SW480 (cell line): Measurements from ENCODE around the gene TXNRD2.
A peak's percentile ranks its signal among the peaks of the same experiment; 100 is the strongest.

Experiments used
- DNase-seq: peaks from one replicate; pipeline ENCODE4 v3.0.0-alpha.2; 2016; ENCODE audit warnings: low spot score

TXNRD2 gene

DNA sequence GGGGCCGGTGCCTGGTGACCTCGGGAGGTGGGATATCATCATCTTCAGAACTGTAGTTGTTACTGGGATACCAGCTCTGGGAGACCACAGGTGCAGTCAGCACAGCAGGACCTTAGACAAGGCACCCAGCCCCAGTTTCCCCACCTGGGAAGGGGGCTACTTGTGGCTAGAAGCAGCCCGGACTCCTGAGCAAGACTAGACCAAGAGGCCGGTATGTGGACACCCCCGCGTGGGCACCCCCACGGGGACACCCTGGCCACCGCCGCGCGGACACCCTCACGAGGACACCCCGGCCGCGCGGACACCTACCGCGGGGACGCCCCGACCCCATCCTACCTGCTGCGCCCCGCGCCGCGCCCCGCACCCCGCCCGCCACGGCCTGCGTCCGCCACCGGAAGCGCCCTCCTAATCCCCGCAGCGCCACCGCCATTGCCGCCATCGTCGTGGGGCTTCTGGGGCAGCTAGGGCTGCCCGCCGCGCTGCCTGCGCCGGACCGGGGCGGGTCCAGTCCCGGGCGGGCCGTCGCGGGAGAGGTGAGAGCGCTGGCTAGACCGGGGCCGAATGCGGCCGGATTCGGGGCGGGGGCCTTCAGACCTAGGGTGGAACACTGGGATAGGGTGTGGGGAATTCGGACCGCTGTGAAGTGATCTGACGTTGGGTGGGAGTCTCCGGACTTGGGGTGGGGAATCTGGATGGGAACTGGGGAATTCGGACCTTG, at the start of gene TXNRD2, which contains the start of gene COMT:
TSS of gene TXNRD2 (minus strand) at position 454 of the 718 bp plus-strand sequence. CDS start at position 439, 15 bp downstream.
TSS of gene COMT (plus strand) at position 408 of the 718 bp plus-strand sequence. CDS start 20,755 bp downstream, outside the sequence.
- DNase-seq = peak; percentile 37

DNA sequence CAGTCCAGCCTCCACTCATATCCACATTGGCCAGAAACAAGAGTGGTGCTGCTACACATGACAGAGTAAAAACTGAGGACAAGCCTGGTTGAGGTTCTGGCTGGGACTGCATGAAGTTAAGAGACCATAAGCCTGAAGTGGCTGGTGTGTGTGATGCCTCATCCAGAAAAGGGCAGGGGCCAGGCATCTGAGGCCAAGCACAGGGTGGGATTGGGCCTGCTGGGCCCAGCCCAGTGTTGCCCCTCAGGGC, 49.7 kb upstream of the TXNRD2 start:
- DNase-seq = no peak

DNA sequence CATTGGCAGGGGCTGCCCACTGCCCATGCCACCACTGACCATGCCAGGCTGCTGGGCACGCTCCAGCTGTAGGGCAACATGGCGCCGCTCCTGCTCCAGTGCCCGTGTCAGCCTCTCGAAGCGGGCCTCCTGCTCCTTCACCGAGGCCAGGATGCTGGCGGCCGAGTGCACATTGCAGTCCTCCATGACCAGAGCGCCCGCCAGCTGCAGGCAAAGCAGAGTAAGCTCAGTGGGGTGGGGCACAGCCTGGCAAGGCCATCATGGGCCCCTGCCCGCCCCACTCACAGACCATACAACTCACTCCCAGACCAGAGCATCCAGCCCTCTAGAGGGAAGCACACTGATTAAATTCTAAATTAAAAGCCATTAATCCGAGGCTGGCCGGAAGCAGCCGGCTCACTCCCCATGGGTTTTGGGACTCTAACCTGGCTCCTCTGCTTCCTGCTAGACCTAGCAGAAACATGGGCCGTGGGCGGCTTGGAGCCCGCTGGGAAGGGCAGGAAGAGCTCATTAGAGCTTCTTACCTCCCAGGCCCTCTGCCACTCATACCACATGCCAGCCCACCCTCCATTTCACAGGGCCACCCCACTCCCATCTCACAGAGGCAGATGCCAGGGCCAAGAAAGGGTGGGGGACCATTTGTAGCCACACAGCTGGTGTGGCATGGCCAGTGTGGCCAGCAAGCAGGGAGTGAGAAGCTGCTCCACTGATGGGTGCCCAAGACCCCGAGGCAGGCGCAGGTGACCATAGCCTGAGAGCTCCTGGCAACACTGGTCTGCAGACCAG, 49.2 kb upstream of the TXNRD2 start:
- DNase-seq = no peak

DNA sequence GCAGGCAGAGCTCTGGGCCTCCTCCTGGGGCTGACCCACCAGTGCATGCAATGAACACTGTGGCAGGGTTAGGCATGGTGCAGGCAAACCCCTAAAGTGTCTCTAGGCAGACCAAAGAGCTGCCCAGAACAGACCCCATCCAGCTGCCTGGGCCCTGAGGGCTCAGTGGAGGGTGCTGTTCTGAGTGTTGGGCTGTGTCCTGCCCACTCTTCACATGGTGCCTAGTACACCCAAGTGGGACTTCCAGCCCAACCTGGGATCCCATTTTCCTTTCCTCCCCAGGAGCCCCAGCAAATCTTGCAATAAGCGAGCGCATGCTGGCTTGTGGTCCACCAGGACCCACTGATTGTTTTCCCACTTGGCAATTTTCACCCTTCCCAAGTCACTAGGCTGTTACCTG, 48.6 kb upstream of the TXNRD2 start:
- no peak for DNase-seq

DNA sequence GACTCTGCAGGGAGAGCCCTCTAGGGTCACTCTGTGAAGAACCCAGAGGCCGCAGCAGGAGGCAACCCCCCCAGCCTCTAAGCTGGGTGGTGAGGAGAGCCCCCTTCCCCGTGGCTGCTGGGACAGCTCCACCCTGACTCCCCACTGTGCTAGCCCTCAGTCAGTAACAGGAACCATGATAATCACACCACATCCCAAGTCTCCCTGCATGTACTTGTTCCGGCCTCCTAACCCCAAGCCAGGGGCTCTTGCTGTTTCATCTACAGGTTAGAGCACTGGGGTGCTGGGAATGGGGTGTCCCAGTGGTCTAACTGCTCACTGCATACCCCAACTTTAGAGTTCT, 48.1 kb upstream of the TXNRD2 start:
- no peak for DNase-seq

DNA sequence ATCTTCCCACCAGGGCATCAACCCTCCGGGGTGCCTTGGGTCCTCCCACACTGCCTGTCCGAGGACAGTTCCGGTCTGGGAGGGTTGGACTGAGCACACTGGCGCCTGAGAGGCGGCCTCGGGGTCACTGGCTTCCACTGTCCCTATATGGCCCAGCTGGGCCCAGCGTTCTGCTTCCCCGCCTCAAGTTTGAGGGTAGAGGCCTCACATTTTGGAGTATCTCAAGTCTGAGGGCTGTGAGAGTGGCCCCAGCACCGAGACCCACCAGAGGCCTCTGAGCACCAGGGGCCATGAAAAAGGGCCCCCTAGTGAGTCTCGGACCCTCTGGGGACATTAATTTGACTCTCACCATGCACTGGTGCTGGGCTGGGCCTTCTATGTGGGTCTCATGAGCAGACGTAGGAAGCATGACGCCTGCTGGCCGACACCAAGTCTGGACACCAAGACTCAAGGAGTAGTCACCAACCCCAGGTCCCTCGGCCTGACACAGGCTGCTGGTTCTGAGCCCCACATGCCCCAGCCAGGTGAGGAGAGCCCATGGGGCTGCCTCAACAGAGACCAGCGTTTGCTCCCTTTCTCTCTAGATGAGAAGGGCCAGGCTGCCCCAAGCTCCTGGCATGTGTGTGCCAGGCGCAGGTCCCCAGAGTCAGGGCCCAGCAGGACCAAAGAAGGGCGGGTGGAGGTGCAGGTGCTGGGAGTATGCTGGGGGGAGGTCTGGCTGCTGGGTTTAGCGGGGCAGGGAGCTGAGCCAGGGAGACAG, 47.5 kb upstream of the TXNRD2 start:
- DNase-seq = no peak

DNA sequence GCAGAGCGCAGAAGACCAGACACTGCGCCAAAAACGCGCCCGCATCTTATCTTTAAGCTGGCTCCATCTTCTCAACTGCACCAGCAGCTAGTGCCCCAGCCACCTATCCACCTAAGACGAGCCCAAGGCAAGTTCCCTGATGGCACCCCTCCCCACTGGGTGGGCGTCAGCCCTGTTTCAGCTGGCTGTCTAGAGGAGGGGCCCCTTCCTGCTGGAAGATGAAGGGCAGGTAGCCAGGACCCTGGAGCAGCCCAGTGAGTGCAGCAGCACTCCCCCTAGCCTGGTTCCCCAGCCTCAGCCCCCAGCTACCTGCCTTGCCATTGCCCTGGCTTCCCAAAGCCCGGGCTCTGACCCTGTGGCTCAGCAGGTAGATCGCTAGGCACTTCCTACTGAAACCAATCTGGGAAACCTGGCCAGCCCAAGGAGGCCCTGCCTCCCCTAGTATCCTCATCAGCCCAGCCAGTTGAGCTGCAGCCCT, 46.8 kb upstream of the TXNRD2 start:
- DNase-seq = no peak

DNA sequence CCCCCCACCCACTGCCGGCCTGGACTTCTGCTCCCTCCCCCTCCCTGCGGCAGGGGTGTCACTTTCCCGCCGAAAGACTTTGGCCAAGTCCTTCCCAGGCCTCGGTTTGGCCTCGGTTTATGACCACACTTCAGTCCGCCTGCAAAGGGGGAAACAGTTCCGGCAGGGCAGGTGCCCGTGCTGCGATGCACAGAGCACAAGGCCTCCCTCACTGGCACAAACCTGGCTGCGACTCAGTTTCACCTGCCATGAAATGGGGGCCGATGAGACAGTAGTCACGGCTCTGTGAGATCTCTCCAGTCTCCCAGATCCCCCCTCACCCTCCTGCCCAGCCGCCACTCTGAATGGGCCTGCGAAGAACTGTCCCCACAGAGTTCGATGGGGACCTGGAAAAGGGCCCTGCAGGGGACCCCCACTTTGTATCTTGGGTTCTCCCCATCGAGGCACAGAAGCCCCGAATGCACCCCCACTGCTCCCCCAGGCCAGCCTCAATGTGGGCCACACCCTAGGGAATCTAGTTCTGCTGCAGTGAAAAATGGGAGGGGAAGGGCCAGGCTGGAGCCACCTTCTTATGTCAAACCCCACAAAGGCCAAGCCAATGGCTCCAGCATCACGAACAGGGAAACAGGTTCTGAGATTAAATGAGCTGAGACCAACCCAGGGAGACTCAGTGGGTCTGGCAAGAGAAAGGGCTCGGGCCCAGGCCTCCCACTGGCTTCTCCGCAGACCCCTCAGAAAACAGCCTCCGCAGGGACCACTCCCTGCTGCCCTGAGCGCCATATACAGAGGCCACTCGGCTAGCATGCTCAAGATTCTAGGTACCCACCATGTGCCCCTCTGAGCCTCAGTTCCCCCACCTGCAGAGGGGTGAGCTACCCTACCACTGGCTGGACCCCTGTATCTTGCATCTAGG, 46.0 kb upstream of the TXNRD2 start:
- no peak for DNase-seq

DNA sequence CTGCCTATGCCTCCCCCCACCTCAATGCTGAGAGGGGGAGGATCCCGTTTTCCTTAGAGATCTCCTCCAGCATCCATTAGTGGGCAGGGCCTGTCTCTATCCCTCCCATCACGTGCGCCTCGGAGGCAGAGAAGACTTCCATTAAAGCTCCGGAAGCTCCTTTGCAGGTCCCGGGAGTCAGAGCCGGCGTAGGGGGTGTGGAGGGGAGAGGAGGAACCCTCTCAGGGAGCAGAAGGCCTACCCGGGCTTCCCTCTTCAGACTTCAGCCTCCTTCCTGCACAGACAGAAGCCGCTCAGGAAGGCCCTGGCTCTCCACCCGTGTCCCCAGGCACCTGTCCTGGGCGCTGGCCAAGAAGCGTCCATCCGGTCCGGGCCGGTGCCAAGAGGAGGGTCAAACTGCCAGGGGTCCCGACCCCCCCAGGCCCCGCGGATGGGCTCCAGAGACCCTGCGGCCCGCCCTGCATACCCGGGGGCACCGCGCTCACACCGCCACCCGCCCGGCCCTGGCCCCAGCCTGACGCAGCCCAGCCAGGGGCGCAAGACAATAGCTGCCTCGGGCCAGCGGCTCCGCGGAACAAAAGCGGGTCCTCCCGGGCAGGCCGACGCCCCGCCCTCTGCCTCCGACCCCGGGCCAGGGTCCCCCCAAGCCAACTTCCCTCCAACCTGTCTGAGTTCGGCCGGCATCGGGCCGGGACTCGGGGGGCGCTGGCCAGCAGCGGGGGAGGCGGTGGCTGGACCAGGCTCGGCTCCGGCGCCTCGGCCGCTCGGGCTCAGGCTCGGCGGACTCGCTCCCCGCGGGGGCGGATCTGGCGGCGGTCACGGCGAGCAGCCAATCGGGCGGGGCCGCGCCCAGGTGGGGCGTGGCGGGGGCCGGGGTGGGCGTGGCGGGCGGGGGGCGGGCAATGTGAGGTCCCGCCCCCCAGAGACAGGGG, 45.1 kb upstream of the TXNRD2 start:
- DNase-seq = peak; percentile 46

DNA sequence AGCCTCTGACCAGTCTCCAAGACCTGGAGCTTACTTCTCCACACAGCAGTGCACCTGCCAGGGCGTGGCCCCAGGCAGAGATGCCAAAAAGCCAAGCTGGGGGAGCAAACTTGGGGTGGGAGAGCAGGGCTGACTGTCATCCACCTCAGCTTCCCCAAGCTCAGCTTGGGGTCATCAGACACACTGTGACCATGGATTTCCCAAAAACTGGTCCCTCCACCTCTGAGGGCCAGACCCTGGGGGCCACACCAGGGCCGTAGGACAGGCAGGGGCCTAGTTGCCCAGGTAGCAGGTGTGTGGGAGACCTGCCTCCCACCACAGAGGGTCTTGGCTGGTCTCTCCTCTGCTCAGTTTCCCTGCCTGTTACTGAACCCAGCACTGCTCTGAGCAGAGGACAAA, 44.4 kb upstream of the TXNRD2 start:
- no peak for DNase-seq

DNA sequence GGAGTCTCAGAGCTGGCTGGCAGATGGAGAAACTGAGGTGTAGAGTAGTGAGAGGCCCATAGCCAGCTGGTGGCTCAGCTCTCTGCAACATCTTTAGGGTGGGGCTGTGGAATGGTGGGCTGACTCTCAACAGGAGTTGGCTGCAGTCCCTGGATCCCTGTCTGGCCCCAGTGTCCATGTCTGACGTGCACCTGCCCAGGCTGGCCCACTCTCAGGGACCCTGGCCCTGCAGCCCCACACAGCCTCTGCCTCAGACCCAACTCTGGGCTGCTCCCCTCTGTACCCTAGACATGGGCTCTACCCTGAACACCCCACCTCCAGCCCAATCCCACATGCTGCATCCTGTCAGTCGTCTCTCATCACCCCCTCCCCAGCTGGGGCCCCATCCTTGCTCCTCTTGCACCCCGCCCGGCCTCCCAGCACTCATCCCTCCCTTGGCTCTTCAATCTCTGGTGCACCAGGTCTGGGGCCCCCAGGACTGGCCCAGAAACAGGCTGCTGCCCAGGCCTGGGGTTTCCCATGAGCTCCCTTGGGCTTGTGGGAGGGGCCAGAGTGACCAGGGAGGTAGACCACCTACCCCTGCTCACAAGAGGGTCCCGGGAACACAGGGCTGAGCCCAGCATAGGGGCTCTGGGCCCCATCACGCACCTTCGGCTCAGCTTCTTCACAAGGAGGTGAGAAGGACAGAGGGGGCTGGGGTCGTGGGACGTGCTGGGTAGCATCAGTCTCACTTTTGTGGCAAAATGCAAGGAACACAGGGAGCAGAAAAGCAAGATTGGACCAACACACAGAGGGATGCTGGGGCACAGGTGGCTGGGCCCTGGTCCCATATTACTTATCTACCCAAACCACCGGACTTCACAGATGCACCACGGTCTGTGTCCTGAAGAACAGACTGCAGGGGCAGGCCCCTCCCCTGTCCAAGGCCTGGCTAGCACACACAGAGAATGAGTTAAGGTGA, 43.5 kb upstream of the TXNRD2 start:
- DNase-seq = no peak

DNA sequence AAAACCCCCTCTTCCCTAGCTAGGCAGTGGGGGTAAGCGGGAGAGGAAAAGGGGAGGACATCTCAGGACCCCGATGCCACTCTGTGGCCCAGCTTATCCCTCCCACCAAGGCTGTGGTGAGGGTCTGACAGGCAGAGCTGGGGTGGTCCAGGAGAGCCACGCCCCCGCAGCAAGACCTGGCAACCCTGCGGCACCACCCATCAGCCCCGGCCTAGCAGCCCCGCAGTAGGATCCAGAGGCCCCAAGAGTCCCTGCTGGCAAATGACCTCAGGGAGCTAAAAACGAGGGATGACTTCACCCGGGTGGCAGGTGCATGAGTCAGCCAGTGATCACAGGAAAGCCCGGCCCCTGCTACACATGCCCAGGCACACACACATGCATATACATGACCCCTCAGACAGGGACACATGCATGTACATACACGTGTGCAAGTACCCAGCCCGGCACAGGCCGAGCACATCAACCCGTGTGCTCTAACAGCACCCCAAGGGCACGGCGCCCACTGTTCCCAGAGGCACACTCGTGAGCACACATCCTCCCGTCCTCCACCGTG, 42.7 kb upstream of the TXNRD2 start:
- DNase-seq = peak; percentile 63

DNA sequence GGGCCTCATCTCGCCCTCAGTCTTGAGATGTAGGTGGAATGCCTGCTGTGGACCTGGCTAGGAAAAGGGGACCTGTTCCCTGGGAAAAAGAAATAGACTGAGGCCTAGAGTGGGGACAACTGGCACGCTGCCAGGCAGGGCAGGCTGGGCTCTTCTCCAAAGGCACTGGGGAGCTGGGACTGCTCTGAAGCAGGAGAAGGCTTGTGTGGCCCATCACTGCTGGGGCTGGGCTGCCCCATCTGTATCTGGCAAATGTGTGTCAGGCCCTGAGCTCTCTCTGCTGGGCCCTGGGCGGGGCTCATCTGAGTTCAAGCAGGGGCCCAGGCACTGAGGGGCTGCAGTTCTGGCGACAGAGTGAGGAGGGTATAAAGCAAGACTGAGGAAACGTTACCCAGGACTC, 42.1 kb upstream of the TXNRD2 start:
- DNase-seq = no peak

DNA sequence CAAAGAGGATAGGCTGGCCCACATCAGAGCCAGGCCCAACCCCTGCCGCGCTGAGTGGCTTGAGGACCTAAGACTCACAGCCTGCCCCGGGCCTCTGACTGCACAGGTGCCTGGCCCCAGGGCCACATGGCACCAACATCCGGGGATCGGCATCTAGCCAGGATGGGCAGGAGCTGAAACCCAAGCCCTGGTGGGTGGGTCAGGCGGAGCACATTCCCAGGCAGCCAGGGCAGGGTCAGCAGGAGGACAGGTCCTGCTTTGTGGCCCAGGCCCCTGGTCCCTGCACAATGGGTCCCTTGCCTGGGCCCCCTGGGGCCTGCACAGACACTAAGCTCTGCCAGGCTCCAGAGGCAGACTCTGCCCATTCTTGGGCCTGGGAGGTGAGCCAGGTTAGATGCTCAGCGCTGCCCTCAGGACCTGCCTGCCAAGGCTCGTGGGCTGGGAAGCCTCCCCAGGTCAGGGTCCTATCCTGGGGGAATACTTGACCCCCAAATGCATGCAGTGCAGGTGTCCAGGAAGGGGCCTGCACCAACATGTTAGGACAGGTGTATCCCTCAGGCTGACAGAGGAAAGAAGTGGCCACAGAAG, 41.5 kb upstream of the TXNRD2 start:
- DNase-seq = no peak

DNA sequence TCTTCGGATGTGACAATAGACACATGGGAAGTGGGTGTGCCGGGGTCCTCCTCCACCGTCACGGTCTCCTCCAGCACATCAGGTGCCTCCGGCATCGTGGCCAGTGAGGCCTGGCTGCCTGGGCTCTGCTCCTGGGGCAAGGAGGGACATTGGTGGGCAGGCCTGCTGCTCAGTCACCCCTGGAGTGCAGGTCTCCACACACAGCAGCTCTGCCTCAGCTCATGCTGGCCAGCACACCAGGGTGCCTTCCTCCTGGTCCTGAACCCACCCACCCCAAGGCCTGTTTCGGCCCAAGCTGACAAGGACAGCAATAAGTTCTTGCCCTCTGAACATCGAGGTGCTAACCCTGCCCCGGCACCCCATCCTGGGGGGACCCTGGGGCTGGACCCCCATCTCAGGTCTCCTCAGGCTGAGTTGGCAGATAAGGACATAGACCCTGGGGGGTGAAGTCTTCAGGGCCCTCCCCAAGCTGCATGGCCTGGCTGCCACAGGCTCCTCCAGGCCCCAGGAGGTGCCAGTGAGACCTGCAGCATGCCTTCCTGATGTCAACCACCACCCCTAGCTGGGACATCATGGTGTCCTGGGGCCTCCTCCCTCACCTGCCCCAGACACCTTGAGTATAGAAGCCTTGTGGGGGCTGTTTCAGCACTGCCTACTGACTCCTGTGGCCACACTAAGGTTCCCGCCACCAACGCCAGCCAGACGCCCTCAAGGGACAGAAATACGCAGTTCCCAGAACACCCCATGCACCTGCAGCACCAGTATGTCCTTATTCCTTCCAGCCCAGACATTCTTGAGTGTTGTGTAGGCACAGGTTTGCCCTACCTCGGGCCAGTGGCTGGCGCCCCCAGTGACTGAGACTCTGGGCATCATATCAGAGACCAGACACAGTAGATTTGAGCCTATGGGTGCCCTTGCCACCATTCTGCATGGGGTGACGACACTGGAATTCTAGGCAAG, 40.6 kb upstream of the TXNRD2 start:
- DNase-seq = no peak

DNA sequence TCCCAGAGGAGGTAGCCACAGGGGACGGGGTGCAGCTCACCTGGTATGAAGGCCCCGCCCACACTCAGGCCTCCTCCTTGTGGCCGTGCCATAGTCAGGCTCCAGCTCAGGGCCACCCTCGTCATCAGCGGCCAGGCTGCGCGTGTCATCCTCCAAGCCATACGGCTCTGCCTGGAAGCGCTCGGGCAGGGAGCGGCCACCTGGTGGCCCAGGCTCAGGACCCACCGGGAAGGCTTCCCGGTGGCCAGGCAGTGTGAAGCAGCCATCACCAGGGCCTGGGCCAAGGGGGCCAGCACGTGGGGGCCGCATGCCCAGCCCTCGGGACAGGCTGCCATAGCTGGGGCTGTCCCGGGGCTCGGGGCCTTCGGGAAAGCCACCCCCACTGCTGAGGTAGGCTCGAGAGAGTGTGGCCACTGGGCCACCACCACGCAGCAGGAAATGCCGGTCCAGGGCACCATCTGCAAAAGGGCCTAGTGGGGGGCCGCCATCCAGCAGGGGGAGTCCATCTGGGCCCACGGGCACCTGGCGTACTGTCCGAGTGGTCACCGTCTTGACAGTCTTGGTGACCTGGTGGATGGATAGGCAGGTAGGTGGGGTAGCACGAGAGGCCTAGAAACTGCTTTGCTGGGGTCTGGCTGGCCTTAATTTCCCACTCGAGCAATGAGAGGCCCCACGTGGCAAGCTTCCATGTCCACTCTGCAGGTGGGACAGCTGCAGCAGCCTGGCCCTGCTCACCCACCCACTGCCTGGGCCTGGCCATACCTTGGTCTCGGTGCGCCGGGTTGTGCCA, 39.7 kb upstream of the TXNRD2 start:
- no peak for DNase-seq

DNA sequence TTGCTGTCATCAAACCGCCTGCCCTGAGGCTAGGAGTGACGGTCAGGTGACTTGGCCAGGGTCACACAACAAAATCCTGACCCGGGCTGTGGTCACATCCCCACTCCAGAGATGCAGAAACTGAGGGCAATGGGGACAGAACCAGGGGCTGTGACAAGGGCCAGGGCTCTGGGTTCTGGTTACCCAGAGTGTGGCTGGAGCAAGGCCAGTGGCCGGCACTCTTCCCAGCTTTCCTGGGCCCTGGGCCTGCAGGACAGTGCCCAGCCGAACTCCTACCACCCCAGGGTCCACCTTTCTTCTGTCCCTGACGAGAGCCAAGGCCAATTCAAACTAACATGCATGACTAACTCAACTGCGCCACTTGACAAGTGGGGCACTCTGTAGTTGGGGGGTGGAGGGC, 39.1 kb upstream of the TXNRD2 start:
- no peak for DNase-seq
